Measurements from ENCODE around the gene PML. TPM values are rescaled to one million over a fixed set of nuclear protein-coding genes. Genes with fewer than 3 reads are reported as not detected.

PML gene
- total RNA-seq, 1 donor from 2014 or later = 15.3 TPM

DNA sequence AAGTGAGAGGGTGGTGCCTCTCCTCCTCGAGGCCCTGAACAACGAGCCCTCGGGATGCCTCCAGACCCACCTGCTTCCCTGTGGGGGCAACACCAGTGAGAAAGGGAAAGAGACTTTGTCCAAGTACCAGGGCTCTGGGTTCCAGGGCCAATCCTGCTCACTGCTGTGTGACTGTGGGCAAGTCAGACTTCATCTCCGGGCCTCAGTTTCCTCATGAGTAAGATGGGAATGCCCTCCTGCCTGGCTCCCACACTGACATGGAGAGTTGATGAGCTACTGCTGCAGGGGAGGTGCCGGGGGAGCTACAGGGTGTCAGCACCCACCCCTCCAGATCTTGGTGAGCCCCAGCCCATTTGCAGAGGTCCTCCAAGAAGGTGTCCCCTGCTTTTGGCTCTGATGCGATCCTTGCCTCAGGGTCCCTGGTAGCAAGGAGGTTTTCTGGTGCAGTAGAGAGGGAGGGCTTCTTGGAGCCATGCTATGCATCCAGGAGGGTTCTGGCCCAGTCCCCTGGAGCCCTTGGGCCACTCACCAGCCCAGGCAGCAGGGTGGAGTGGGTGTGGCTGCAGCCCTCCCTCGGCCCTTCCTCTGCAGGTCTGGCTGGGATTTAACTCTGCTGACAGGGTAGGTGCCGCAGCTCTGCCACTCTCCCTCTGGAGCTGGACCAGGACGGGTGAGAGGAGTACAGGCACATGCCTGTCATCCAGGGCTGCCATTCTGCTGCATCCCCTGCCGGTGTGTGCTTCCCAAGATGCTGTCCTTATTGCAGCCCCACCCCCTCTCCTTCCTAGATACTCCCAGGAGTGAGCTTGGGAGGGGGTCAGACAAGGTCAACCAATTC, 41.4 kb upstream of the PML start:
- H3K9ac ChIP-seq = no peak overlapping the region
- H3K4me3 Mint-ChIP-seq = no peak overlapping the region

DNA sequence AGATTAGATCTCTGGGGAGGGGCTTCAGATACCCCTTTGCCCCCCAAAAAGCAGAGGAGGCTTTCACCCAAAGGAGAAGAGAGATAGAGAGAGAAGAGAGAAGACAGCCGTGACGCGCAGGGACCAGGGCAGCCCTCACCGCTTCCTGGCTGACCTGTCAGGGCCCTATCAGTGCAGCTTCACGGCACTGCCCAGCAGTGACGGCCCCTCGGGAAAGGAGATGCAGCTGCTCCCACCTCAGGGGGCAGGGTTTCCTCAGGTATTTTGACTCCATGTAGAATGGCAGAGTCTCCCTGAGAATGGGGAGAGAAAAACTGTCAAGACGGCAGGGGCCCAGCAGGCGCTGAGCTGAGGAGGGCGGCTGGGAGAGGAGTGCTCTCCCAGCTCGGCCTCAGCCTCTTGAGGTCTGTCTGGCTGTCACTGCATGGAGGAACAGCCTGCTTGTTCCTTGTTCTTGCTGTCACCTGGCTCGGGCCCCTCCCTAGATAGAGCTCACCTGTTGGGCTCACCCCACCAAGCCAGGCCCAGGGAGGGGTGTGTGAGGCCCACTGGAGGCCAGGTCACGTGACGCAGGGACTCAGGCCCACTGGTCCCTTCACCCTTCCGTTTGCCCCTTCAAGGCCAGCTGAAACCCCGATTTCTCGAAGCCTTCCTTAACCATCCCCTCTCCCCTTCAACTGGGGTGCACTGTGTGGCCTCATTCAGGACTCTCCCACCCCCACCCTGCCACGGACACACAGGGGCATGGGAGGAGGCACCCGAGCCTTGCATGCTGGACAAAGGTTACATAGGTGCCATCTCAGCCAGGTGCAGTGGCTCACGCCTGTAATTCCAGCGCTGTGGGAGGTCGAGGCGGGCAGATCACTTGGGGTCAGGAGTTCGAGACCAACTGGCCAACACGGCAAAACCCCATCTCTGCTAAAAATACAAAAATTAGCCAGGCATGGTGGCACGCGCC, 40.0 kb upstream of the PML start:
- TF ChIP-seq EZH2 (IDR thresholded peaks at IDR 0.05) (no peak), EZH2phosphoT487 (IDR thresholded peaks at IDR 0.05) (no peak)
- TF ChIP-seq, protein P1, sequence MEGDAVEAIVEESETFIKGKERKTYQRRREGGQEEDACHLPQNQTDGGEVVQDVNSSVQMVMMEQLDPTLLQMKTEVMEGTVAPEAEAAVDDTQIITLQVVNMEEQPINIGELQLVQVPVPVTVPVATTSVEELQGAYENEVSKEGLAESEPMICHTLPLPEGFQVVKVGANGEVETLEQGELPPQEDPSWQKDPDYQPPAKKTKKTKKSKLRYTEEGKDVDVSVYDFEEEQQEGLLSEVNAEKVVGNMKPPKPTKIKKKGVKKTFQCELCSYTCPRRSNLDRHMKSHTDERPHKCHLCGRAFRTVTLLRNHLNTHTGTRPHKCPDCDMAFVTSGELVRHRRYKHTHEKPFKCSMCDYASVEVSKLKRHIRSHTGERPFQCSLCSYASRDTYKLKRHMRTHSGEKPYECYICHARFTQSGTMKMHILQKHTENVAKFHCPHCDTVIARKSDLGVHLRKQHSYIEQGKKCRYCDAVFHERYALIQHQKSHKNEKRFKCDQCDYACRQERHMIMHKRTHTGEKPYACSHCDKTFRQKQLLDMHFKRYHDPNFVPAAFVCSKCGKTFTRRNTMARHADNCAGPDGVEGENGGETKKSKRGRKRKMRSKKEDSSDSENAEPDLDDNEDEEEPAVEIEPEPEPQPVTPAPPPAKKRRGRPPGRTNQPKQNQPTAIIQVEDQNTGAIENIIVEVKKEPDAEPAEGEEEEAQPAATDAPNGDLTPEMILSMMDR (IDR thresholded peaks at IDR 0.05) = no peak
- Histone ChIP-seq H3K4me1 (peaks cover 8% of the 10 kb centered on the region), H3K9me3 (ENCODE audit: low read depth) (no peaks in the 10 kb centered on the region), H3K4me3 (no peak overlapping the region), H3K36me3 (no peaks in the 10 kb centered on the region), H3K27ac (no peak overlapping the region), H3K9ac (no peak overlapping the region), H3K79me2 (ENCODE audit: low read depth) (no peaks in the 10 kb centered on the region), H2AFZ (replicated peaks) (no peak overlapping the region), H3F3A (ENCODE audit: low read depth) (peaks cover 8% of the 10 kb centered on the region), H3K27me3 (no peaks in the 10 kb centered on the region), H4K20me1 (ENCODE audit: low read depth) (peaks cover 20% of the 10 kb centered on the region), H3K4me2 (no peak overlapping the region)
- H3K4me3 Mint-ChIP-seq = no peak overlapping the region
- peaks cover 31% of the 10 kb centered on the region for H3K4me1 Mint-ChIP-seq
- H3K9me3 Mint-ChIP-seq = no peaks in the 10 kb centered on the region
- no peaks in the 10 kb centered on the region for H3K36me3 Mint-ChIP-seq
- H3K27ac Mint-ChIP-seq = peak overlapping the region; percentile 17
- H3K27me3 Mint-ChIP-seq (ENCODE audit: insufficient read depth, low read depth) = peaks cover 10% of the 10 kb centered on the region
- DNase-seq (ENCODE audit: low spot score) = no peak

More for the DNA sequence above, 41.4 kb upstream of the PML start:
- no peaks in the 10 kb centered on the region for H3K79me2 ChIP-seq (ENCODE audit: low read depth)
- H4K20me1 ChIP-seq (ENCODE audit: low read depth) = peaks cover 20% of the 10 kb centered on the region
- H3K4me1 ChIP-seq = peaks cover 8% of the 10 kb centered on the region
- H3K4me3 ChIP-seq = no peak overlapping the region
- no peaks in the 10 kb centered on the region for H3K27me3 ChIP-seq
- H3K27ac Mint-ChIP-seq = no peak overlapping the region
- no peak overlapping the region for H2AFZ ChIP-seq (replicated peaks)
- H3K36me3 ChIP-seq = no peaks in the 10 kb centered on the region
- no peaks in the 10 kb centered on the region for H3K36me3 Mint-ChIP-seq
- no peak overlapping the region for H3K27ac ChIP-seq
- no peak overlapping the region for H3K4me2 ChIP-seq
- peaks cover 8% of the 10 kb centered on the region for H3F3A ChIP-seq (ENCODE audit: low read depth)
- no peak for TF ChIP-seq EZH2 (IDR thresholded peaks at IDR 0.05)
- TF ChIP-seq, protein P1 (IDR thresholded peaks at IDR 0.05) = no peak
- TF ChIP-seq EZH2phosphoT487 (IDR thresholded peaks at IDR 0.05) = no peak
- no peaks in the 10 kb centered on the region for H3K9me3 Mint-ChIP-seq
- H3K9me3 ChIP-seq (ENCODE audit: low read depth) = no peaks in the 10 kb centered on the region
- H3K27me3 Mint-ChIP-seq (ENCODE audit: insufficient read depth, low read depth) = peaks cover 9% of the 10 kb centered on the region
- DNase-seq (ENCODE audit: low spot score) = no peak
- H3K4me1 Mint-ChIP-seq = peaks cover 35% of the 10 kb centered on the region

DNA sequence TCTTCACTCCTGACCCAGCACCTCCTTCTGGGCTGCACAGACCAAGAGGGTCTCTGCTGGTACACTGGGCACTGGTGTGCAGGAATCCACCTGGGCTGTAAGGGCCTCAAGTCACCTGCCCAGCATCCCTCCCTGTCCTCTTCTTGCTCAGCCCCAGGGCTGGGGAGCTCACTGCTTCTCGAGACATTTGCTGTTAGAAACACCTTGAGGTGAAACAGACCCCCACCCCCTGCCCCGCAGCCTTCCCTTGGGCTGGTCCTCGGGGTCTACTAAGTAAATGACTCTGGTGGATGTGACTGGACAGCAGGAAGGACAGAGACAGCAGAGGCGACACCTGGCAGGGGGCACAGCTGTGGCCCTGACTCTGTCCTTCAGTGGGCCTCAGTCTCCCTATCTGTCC, 39.2 kb upstream of the PML start:
- H3K79me2 ChIP-seq (ENCODE audit: low read depth) = no peaks in the 10 kb centered on the region
- DNase-seq (ENCODE audit: low spot score) = no peak
- H3F3A ChIP-seq (ENCODE audit: low read depth) = peaks cover 7% of the 10 kb centered on the region
- Mint-ChIP-seq H3K4me3 (no peak overlapping the region), H3K36me3 (no peaks in the 10 kb centered on the region), H3K27ac (no peak overlapping the region), H3K9me3 (no peaks in the 10 kb centered on the region), H3K27me3 (ENCODE audit: insufficient read depth, low read depth) (peaks cover 8% of the 10 kb centered on the region), H3K4me1 (peaks cover 27% of the 10 kb centered on the region)
- no peak overlapping the region for H3K4me2 ChIP-seq
- no peaks in the 10 kb centered on the region for H3K9me3 ChIP-seq (ENCODE audit: low read depth)
- H2AFZ ChIP-seq (replicated peaks) = no peak overlapping the region
- no peak overlapping the region for H3K9ac ChIP-seq
- no peak overlapping the region for H3K27ac ChIP-seq
- peaks cover 8% of the 10 kb centered on the region for H3K4me1 ChIP-seq
- peaks cover 17% of the 10 kb centered on the region for H4K20me1 ChIP-seq (ENCODE audit: low read depth)
- no peaks in the 10 kb centered on the region for H3K36me3 ChIP-seq
- TF ChIP-seq, protein P1 (IDR thresholded peaks at IDR 0.05) = no peak
- TF ChIP-seq EZH2phosphoT487 (IDR thresholded peaks at IDR 0.05) = no peak
- TF ChIP-seq EZH2 (IDR thresholded peaks at IDR 0.05) = no peak
- H3K4me3 ChIP-seq = no peak overlapping the region
- no peaks in the 10 kb centered on the region for H3K27me3 ChIP-seq

All from neural progenitor cell (in vitro differentiated cells).